Caco-2 (cell line): ENCODE data around the gene ERVV-1. TPM values are rescaled to one million over a fixed set of nuclear protein-coding genes. Genes with fewer than 3 reads are reported as not detected.

ENCODE experiments used
- BruUV-seq: library from RNA; stranded (reverse); fragments of 400-500 nt; replicated peaks from 2 replicates; lab custom pipeline; 2021; lab: Mats Ljungman, UMichigan
- CTCF ChIA-PET: fragments of 300-600 bp; sonication (Branson Sonifier 250); formaldehyde crosslinking; loops from one replicate; lab custom pipeline; 2022; ENCODE audit warnings: antibody characterized with exemption; lab: Charles Lee
- POLR2A ChIA-PET: fragments of 300-600 bp; sonication (Branson Sonifier 250); formaldehyde crosslinking; loops from one replicate; lab custom pipeline; 2022; ENCODE audit warnings: antibody characterized with exemption; lab: Charles Lee
- DNase-seq, 2 experiments: peaks; one replicate each; pipeline versions ENCODE4 v3.0.0 to v3.0.0-alpha.2; 2020 to 2022
- H3K27me3 ChIP-seq: replicated peaks from 2 replicates; pipeline ENCODE4 v1.6.0; 2011; ENCODE audit warnings: low read length; ENCODE audit not compliant: control insufficient read depth, insufficient read depth
- H3K36me3 ChIP-seq: 2 replicates; pipeline ENCODE4 v1.5.1; 2011; ENCODE audit warnings: low read length; ENCODE audit not compliant: control insufficient read depth, insufficient read depth
- H3K4me1 ChIP-seq: fragments of 250-450 bp; sonication (Bioruptor Pico); 2 replicates; pipeline ENCODE4 v1.5.1; 2020; ENCODE audit warnings: mild to moderate bottlenecking
- H3K4me3 ChIP-seq: 2 replicates; pipeline ENCODE4 v1.5.1; 2011; ENCODE audit warnings: low read depth, mild to moderate bottlenecking, control low read depth, low read length
- H3K9me3 ChIP-seq: fragments of 250-450 bp; sonication (Bioruptor Pico); 2 replicates; pipeline ENCODE4 v1.5.1; 2020; ENCODE audit warnings: mild to moderate bottlenecking, moderate library complexity
- H3K27ac Mint-ChIP-seq: one replicate; pipeline ENCODE4 v1.8.0; 2022; ENCODE audit warnings: mixed read lengths; ENCODE audit not compliant: unreplicated experiment
- H3K27me3 Mint-ChIP-seq: one replicate; pipeline ENCODE4 v1.8.0; 2022; ENCODE audit warnings: mixed read lengths; ENCODE audit not compliant: insufficient read depth, unreplicated experiment
- H3K36me3 Mint-ChIP-seq: one replicate; pipeline ENCODE4 v1.8.0; 2022; ENCODE audit warnings: mild to moderate bottlenecking, mixed read lengths; ENCODE audit not compliant: insufficient read depth, unreplicated experiment
- H3K4me1 Mint-ChIP-seq: one replicate; pipeline ENCODE4 v1.8.0; 2022; ENCODE audit warnings: low read depth, mixed read lengths; ENCODE audit not compliant: unreplicated experiment
- H3K4me3 Mint-ChIP-seq: one replicate; pipeline ENCODE4 v1.8.0; 2022; ENCODE audit warnings: mild to moderate bottlenecking, moderate library complexity, mixed read lengths; ENCODE audit not compliant: unreplicated experiment
- H3K9me3 Mint-ChIP-seq: one replicate; pipeline ENCODE4 v1.8.0; 2022; ENCODE audit warnings: mixed read lengths; ENCODE audit not compliant: unreplicated experiment
- CTCF ChIP-seq, 2 experiments: fragments of 200-600 bp in 1 of 2; IDR thresholded peaks; 1 replicate in 1 of 2; 2 replicates in 1 of 2; pipeline versions ENCODE4 v1.5.1 to v1.8.0; 2011 to 2022; ENCODE audit warnings: antibody characterized with exemption in 1 of 2, control low read depth in 1 of 2, inconsistent platforms in 1 of 2, low read depth in 1 of 2, low read length in 1 of 2, mild to moderate bottlenecking in 1 of 2, moderate library complexity in 1 of 2; ENCODE audit not compliant: insufficient read depth in 1 of 2, severe bottlenecking in 1 of 2, unreplicated experiment in 1 of 2
- intact Hi-C: fragments of 100-400 bp; cut with micrococcal nuclease; formaldehyde crosslinking; loops from one replicate; pipeline ENCODE4 v1.10.0; 2022; ENCODE audit not compliant: unreplicated experiment
- total RNA-seq: library from RNA; stranded (reverse); gene quantifications from 2 replicates; pipeline ENCODE4 v1.2.3, GENCODE V29; 2022

Gene ERVV-1
- total RNA-seq, 1 experiment from 2014 or later: not detected

GRCh38 chr19:52987221-52987620 lies 26.5 kb upstream of the ERVV-1 start:
- intact Hi-C loops: no loop called here
- Mint-ChIP-seq H3K9me3 (peaks cover 51% of the 10 kb centered on the region), H3K27me3 (no peaks in the 10 kb centered on the region), H3K27ac (no peak overlapping the region), H3K4me1 (no peaks in the 10 kb centered on the region), H3K36me3 (peaks cover 6% of the 10 kb centered on the region), H3K4me3 (no peak overlapping the region)
- H3K27me3 ChIP-seq: no peaks in the 10 kb centered on the region
- no peaks in the 10 kb centered on the region for H3K4me1 ChIP-seq
- peaks cover 43% of the 10 kb centered on the region for H3K9me3 ChIP-seq
- BruUV-seq: no TSS peak
- no peak overlapping the region for H3K4me3 ChIP-seq
- CTCF ChIA-PET: no interaction called here
- DNase-seq: no peak
- POLR2A ChIA-PET: no interaction called here
- H3K36me3 ChIP-seq: no peaks in the 10 kb centered on the region
- TF ChIP-seq CTCF (IDR thresholded peaks at IDR 0.05; ENCODE audit: insufficient read depth in 1 of 2, low read depth in 1 of 2, low read length in 1 of 2, severe bottlenecking in 1 of 2, unreplicated experiment in 1 of 2): no peak

GRCh38 chr19:52988506-52988905 lies 25.2 kb upstream of the ERVV-1 start:
- Mint-ChIP-seq H3K9me3 (peaks cover 58% of the 10 kb centered on the region), H3K36me3 (peaks cover 6% of the 10 kb centered on the region), H3K4me1 (no peaks in the 10 kb centered on the region), H3K4me3 (no peak overlapping the region), H3K27me3 (no peaks in the 10 kb centered on the region), H3K27ac (no peak overlapping the region)
- DNase-seq: no peak
- H3K4me3 ChIP-seq: no peak overlapping the region
- no peaks in the 10 kb centered on the region for H3K27me3 ChIP-seq
- intact Hi-C loops: no loop called here
- CTCF ChIA-PET: no interaction called here
- POLR2A ChIA-PET: no interaction called here
- no peaks in the 10 kb centered on the region for H3K4me1 ChIP-seq
- TF ChIP-seq CTCF (IDR thresholded peaks at IDR 0.05; ENCODE audit: insufficient read depth in 1 of 2, low read depth in 1 of 2, low read length in 1 of 2, severe bottlenecking in 1 of 2, unreplicated experiment in 1 of 2): no peak
- peaks cover 43% of the 10 kb centered on the region for H3K9me3 ChIP-seq
- BruUV-seq: no TSS peak
- H3K36me3 ChIP-seq: no peaks in the 10 kb centered on the region

DNA sequence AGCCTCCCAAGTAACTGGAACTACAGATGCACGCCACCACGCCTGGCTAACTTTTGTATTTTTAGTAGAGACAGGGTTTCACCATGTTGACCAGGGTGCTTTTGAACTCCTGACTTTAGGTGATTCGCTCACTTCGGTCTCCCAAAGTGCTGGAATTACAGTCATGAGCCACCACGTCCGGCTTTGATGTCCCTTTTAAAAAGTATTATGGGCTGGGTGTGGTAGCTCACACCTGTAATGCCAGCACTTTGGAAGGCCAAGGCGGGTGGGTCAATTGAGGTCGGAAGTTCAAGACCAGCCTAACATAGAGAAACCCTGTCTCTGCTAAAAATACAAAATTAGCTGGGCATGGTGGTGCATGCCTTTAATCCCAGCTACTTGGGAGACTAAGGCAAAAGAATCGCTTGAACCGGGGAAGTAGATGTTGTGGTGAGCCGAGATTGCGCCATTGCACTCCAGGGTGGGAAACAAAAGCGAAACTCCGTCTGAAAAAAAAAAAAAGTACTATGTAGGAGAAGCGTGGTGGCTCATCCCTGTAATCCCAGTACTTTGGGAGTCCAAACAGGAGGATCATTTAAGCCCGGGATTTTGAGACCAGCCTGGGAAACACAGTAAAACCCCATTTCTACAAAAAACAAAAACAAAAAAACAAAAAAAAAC lies 22.8 kb upstream of the ERVV-1 start:
- no peaks in the 10 kb centered on the region for H3K27me3 ChIP-seq
- Mint-ChIP-seq H3K27ac (no peak overlapping the region), H3K4me1 (no peaks in the 10 kb centered on the region), H3K4me3 (no peak overlapping the region), H3K9me3 (peaks cover 43% of the 10 kb centered on the region), H3K27me3 (no peaks in the 10 kb centered on the region), H3K36me3 (peaks cover 6% of the 10 kb centered on the region)
- H3K4me3 ChIP-seq: no peak overlapping the region
- H3K4me1 ChIP-seq: no peaks in the 10 kb centered on the region
- H3K9me3 ChIP-seq: peaks cover 27% of the 10 kb centered on the region
- ChIA-PET CTCF (no interaction called here), POLR2A (no interaction called here)
- no peak for DNase-seq
- intact Hi-C loops: no loop called here
- no peaks in the 10 kb centered on the region for H3K36me3 ChIP-seq
- no peak for TF ChIP-seq CTCF (IDR thresholded peaks at IDR 0.05; ENCODE audit: insufficient read depth in 1 of 2, low read depth in 1 of 2, low read length in 1 of 2, severe bottlenecking in 1 of 2, unreplicated experiment in 1 of 2)
- no TSS peak for BruUV-seq
